ENCODE measurements around the gene PDHX.

GRCh38 chr11:35031867-35032266, 115.4 kb downstream of the PDHX start:
- TF ChIP-seq, protein P1, sequence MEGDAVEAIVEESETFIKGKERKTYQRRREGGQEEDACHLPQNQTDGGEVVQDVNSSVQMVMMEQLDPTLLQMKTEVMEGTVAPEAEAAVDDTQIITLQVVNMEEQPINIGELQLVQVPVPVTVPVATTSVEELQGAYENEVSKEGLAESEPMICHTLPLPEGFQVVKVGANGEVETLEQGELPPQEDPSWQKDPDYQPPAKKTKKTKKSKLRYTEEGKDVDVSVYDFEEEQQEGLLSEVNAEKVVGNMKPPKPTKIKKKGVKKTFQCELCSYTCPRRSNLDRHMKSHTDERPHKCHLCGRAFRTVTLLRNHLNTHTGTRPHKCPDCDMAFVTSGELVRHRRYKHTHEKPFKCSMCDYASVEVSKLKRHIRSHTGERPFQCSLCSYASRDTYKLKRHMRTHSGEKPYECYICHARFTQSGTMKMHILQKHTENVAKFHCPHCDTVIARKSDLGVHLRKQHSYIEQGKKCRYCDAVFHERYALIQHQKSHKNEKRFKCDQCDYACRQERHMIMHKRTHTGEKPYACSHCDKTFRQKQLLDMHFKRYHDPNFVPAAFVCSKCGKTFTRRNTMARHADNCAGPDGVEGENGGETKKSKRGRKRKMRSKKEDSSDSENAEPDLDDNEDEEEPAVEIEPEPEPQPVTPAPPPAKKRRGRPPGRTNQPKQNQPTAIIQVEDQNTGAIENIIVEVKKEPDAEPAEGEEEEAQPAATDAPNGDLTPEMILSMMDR (conservative IDR thresholded peaks at IDR 0.05; ENCODE audit: low read length), result no peak
- no peak for TF ChIP-seq EZH2phosphoT487 (IDR thresholded peaks at IDR 0.05; ENCODE audit: borderline replicate concordance)

Data from Loucy (cell line).